Measurements from ENCODE around the gene PRDM15. TPM values are rescaled to one million over a fixed set of nuclear protein-coding genes. Genes with fewer than 3 reads are reported as not detected.

Gene PRDM15
- polyA plus RNA-seq, 1 experiment = 7.6 TPM

GRCh38 chr21:41907496-41908258 is 28.5 kb upstream of the PRDM15 start:
- POLR2A ChIA-PET = no interaction called here
- CTCF ChIA-PET = interaction anchor here (1.6 kb wide), 1 partner anchor 13 kb away, joined by 4 read pairs; no protein-coding TSS in a partner anchor
- Histone ChIP-seq H3K4me3 (ENCODE audit: low read depth, low read length) (no peak overlapping the region), H3K36me3 (ENCODE audit: control insufficient read depth, insufficient read depth, low read length) (peaks cover 20% of the 10 kb centered on the region), H3K27me3 (ENCODE audit: control insufficient read depth, insufficient read depth, low read length) (no peaks in the 10 kb centered on the region)
- no peak for DNase-seq (ENCODE audit: low read depth)
- no peak for TF ChIP-seq CTCF (IDR thresholded peaks at IDR 0.05; ENCODE audit: insufficient read depth, low read depth, low read length)

GRCh38 chr21:41906770-41907169 is 27.6 kb upstream of the PRDM15 start:
- no peak for DNase-seq (ENCODE audit: low read depth)
- no peak overlapping the region for H3K4me3 ChIP-seq (ENCODE audit: low read depth, low read length)
- H3K27me3 ChIP-seq (ENCODE audit: control insufficient read depth, insufficient read depth, low read length) = no peaks in the 10 kb centered on the region
- POLR2A ChIA-PET = no interaction called here
- H3K36me3 ChIP-seq (ENCODE audit: control insufficient read depth, insufficient read depth, low read length) = peaks cover 18% of the 10 kb centered on the region
- CTCF ChIA-PET = interaction anchor here (0.9 to 1.6 kb wide), 2 partner anchors 14 to 202 kb away, joined by 3 to 4 read pairs; no protein-coding TSS in a partner anchor
- no peak for TF ChIP-seq CTCF (IDR thresholded peaks at IDR 0.05; ENCODE audit: insufficient read depth, low read depth, low read length)

GRCh38 chr21:41903559-41904351 is 24.6 kb upstream of the PRDM15 start:
- no peak for TF ChIP-seq CTCF (IDR thresholded peaks at IDR 0.05; ENCODE audit: insufficient read depth, low read depth, low read length)

GRCh38 chr21:41902946-41903345 is 23.8 kb upstream of the PRDM15 start:
- POLR2A ChIA-PET = no interaction called here
- H3K27me3 ChIP-seq (ENCODE audit: control insufficient read depth, insufficient read depth, low read length) = no peaks in the 10 kb centered on the region
- H3K36me3 ChIP-seq (ENCODE audit: control insufficient read depth, insufficient read depth, low read length) = peaks cover 16% of the 10 kb centered on the region
- CTCF ChIA-PET = interaction anchor here (0.6 to 1.0 kb wide), 2 partner anchors 12 to 125 kb away, joined by 3 read pairs; no protein-coding TSS in a partner anchor
- DNase-seq (ENCODE audit: low read depth) = no peak
- H3K4me3 ChIP-seq (ENCODE audit: low read depth, low read length) = no peak overlapping the region
- TF ChIP-seq CTCF (IDR thresholded peaks at IDR 0.05; ENCODE audit: insufficient read depth, low read depth, low read length) = no peak

More at GRCh38 chr21:41903559-41904351, 24.6 kb upstream of the PRDM15 start:
- ChIA-PET CTCF (interaction anchor here (0.6 kb wide), 2 partner anchors 133 to 177 kb away, joined by 3 read pairs; no protein-coding TSS in a partner anchor), POLR2A (no interaction called here)
- no peaks in the 10 kb centered on the region for H3K27me3 ChIP-seq (ENCODE audit: control insufficient read depth, insufficient read depth, low read length)
- no peak for DNase-seq (ENCODE audit: low read depth)
- H3K36me3 ChIP-seq (ENCODE audit: control insufficient read depth, insufficient read depth, low read length) = peaks cover 16% of the 10 kb centered on the region
- H3K4me3 ChIP-seq (ENCODE audit: low read depth, low read length) = no peak overlapping the region

- ChIA-PET POLR2A (no interaction called here), CTCF (interaction anchor here (1.0 to 1.3 kb wide), 3 partner anchors 9 to 85 kb away, joined by 3 to 4 read pairs (median 3); no protein-coding TSS in a partner anchor)
- no peak for DNase-seq (ENCODE audit: low read depth)
- no peak overlapping the region for H3K4me3 ChIP-seq (ENCODE audit: low read depth, low read length)
- peaks cover 15% of the 10 kb centered on the region for H3K36me3 ChIP-seq (ENCODE audit: control insufficient read depth, insufficient read depth, low read length)
- no peaks in the 10 kb centered on the region for H3K27me3 ChIP-seq (ENCODE audit: control insufficient read depth, insufficient read depth, low read length)
- no peak for TF ChIP-seq CTCF (IDR thresholded peaks at IDR 0.05; ENCODE audit: insufficient read depth, low read depth, low read length)
Measured at GRCh38 chr21:41901782-41902181, 22.6 kb upstream of the PRDM15 start.
